Upper lobe of left lung (tissue), 6 donors: ENCODE data around the gene MLLT3. TPM values are rescaled to one million over a fixed set of nuclear protein-coding genes. Genes with fewer than 3 reads are reported as not detected.

Experiments used
- ATAC-seq, 2 donors: fragments of 200-7000 bp; cut with Tn5 transposase; one replicate each; pipeline ENCODE4 v1.9.1; 2022; ENCODE audit warnings: mild to moderate bottlenecking in 2 of 2, moderate library complexity in 2 of 2; ENCODE audit not compliant: low FRiP score in 2 of 2
- DNase-seq, 2 donors: peaks; one replicate each; pipeline ENCODE4 v3.0.0-alpha.2; 2019 to 2020
- H3K27ac ChIP-seq, 4 donors: fragments of 200-600 bp; sonication (generic); one replicate each; pipeline ENCODE4 v1.5.1; 2016 to 2019
- H3K27me3 ChIP-seq, 4 donors: fragments of 200-600 bp; sonication (generic); one replicate each; pipeline ENCODE4 v1.5.1; 2017 to 2019
- H3K36me3 ChIP-seq, 4 donors: fragments of 200-600 bp; sonication (generic); one replicate each; pipeline ENCODE4 v1.5.1; 2016 to 2019
- H3K4me1 ChIP-seq, 4 donors: fragments of 200-600 bp; sonication (generic); one replicate each; pipeline ENCODE4 v1.5.1; 2018 to 2019
- H3K4me3 ChIP-seq, 4 donors: fragments of 200-600 bp; sonication (generic); one replicate each; pipeline ENCODE4 v1.5.1; 2017 to 2019; ENCODE audit warnings: mild to moderate bottlenecking in 2 of 4, moderate library complexity in 1 of 4
- H3K9me3 ChIP-seq, 4 donors: fragments of 200-600 bp; sonication (generic); one replicate each; pipeline ENCODE4 v1.5.1; 2018 to 2019
- CTCF ChIP-seq, 6 experiments: fragments of 450-650 bp in 4 of 6; fragments of 200-600 bp in 2 of 6; sonication (generic) in 2 of 6; IDR thresholded peaks; one replicate each; pipeline ENCODE4 v1.5.1; 2016 to 2019; ENCODE audit warnings: antibody characterized with exemption in 6 of 6
- EP300 ChIP-seq, 4 donors: sonication (generic); formaldehyde crosslinking; IDR thresholded peaks; one replicate each; pipeline ENCODE4 v1.5.1; 2017; ENCODE audit warnings: antibody characterized with exemption in 4 of 4, control low read depth in 2 of 4
- POLR2A ChIP-seq, 4 donors: fragments of 450-650 bp; IDR thresholded peaks; one replicate each; pipeline ENCODE4 v1.5.1; 2016 to 2017; ENCODE audit warnings: antibody characterized with exemption in 4 of 4, mild to moderate bottlenecking in 2 of 4
- POLR2AphosphoS5 ChIP-seq, 2 donors: sonication (generic); formaldehyde crosslinking; IDR thresholded peaks; one replicate each; pipeline ENCODE4 v1.5.1; 2017; ENCODE audit warnings: antibody characterized with exemption in 2 of 2
- WGBS, 2 donors: methylation state at CpG; one replicate each; pipeline ENCODE4 v1.1.5; 2017 to 2018; 5-methylcytosine and 5-hydroxymethylcytosine counted together
- total RNA-seq, 6 donors: library from RNA; depleted of rRNA in 4 of 6; stranded (reverse); fragments of >200 nt in 4 of 6; gene quantifications; one replicate each; pipeline versions ENCODE4 v1.1.0 to v1.2.1, GENCODE V29; 2016 to 2021
- donor health status: DM: no; HTN: no; CAD: no; lungs with moderate emphysema.
- donor health status: DM: no; HTN: yes; CAD: no; lungs with severe emphysema.

MLLT3 gene
- total RNA-seq, 6 donors from 2014 or later = 13.8 to 30.4 (median 20.9) TPM

GRCh38 chr9:20319641-20320337, 302.5 kb downstream of the MLLT3 start:
- DNase-seq = peak in 1 of 2 donors; percentile 26
- H3K36me3 ChIP-seq = no peaks in the 10 kb centered on the region
- H3K4me3 ChIP-seq = no peak overlapping the region
- WGBS, 2 donors = 70 to 77% methylated on average over 7 of the region's 7 CpGs
- TF ChIP-seq CTCF (IDR thresholded peaks at IDR 0.05) (no peak), POLR2A (IDR thresholded peaks at IDR 0.05) (no peak), EP300 (IDR thresholded peaks at IDR 0.05) (peak in 3 of 4 donors; percentile 23 to 87 (median 50)), POLR2AphosphoS5 (IDR thresholded peaks at IDR 0.05) (peak in 1 of 2 donors; percentile 41)
- peak overlapping the region in 2 of 4 donors; percentile 6 to 37 for H3K27ac ChIP-seq
- no peaks in the 10 kb centered on the region for H3K9me3 ChIP-seq
- H3K27me3 ChIP-seq = no peaks in the 10 kb centered on the region
- peak; percentile 56 to 79 for ATAC-seq
- peaks cover 0 to 11% (median 2%) of the 10 kb centered on the region in 4 donors for H3K4me1 ChIP-seq

GRCh38 chr9:20319241-20319640, 303.1 kb downstream of the MLLT3 start:
- WGBS, 2 donors = 55 to 72% methylated on average over 8 of the region's 8 CpGs
- DNase-seq = no peak
- H3K36me3 ChIP-seq = no peaks in the 10 kb centered on the region
- no peaks in the 10 kb centered on the region for H3K9me3 ChIP-seq
- H3K4me3 ChIP-seq = no peak overlapping the region
- no peaks in the 10 kb centered on the region for H3K27me3 ChIP-seq
- no peak for ATAC-seq
- H3K27ac ChIP-seq = peak overlapping the region in 2 of 4 donors; percentile 6 to 37
- no peak for TF ChIP-seq POLR2A (IDR thresholded peaks at IDR 0.05)
- no peak for TF ChIP-seq CTCF (IDR thresholded peaks at IDR 0.05)
- no peak for TF ChIP-seq EP300 (IDR thresholded peaks at IDR 0.05)
- TF ChIP-seq POLR2AphosphoS5 (IDR thresholded peaks at IDR 0.05) = no peak
- H3K4me1 ChIP-seq = peaks cover 0 to 11% (median 2%) of the 10 kb centered on the region in 4 donors

- ATAC-seq (no peak), DNase-seq (no peak)
- Histone ChIP-seq H3K27me3 (no peaks in the 10 kb centered on the region), H3K9me3 (no peaks in the 10 kb centered on the region), H3K4me1 (peaks cover 0 to 11% (median 2%) of the 10 kb centered on the region in 4 donors), H3K27ac (no peak overlapping the region), H3K36me3 (no peaks in the 10 kb centered on the region), H3K4me3 (no peak overlapping the region)
- TF ChIP-seq EP300 (IDR thresholded peaks at IDR 0.05) (no peak), CTCF (IDR thresholded peaks at IDR 0.05) (no peak), POLR2AphosphoS5 (IDR thresholded peaks at IDR 0.05) (no peak)
- WGBS, 2 donors = 94% methylated on average over 5 of the region's 5 CpGs
These were observed 304.6 kb downstream of the MLLT3 start for GRCh38 chr9:20317701-20318100.

GRCh38 chr9:20316372-20316771, 305.9 kb downstream of the MLLT3 start:
- no peak for DNase-seq
- no peak for ATAC-seq
- H3K27me3 ChIP-seq = no peaks in the 10 kb centered on the region
- WGBS, 2 donors = 90 to 93% methylated on average over 9 of the region's 9 CpGs
- TF ChIP-seq CTCF (IDR thresholded peaks at IDR 0.05) (no peak), POLR2AphosphoS5 (IDR thresholded peaks at IDR 0.05) (no peak), EP300 (IDR thresholded peaks at IDR 0.05) (no peak)
- no peak overlapping the region for H3K4me3 ChIP-seq
- no peaks in the 10 kb centered on the region for H3K9me3 ChIP-seq
- H3K27ac ChIP-seq = no peak overlapping the region
- peaks cover 0 to 11% (median 2%) of the 10 kb centered on the region in 4 donors for H3K4me1 ChIP-seq
- H3K36me3 ChIP-seq = no peaks in the 10 kb centered on the region

GRCh38 chr9:20315677-20316076, 306.6 kb downstream of the MLLT3 start:
- H3K4me3 ChIP-seq = no peak overlapping the region
- H3K27ac ChIP-seq = no peak overlapping the region
- no peak for DNase-seq
- no peak for ATAC-seq
- no peaks in the 10 kb centered on the region for H3K27me3 ChIP-seq
- H3K4me1 ChIP-seq = peaks cover 0 to 10% (median 2%) of the 10 kb centered on the region in 4 donors
- 89 to 92% methylated on average over 2 of the region's 2 CpGs for WGBS, 2 donors
- no peaks in the 10 kb centered on the region for H3K36me3 ChIP-seq
- TF ChIP-seq POLR2A (IDR thresholded peaks at IDR 0.05) = no peak
- no peak for TF ChIP-seq EP300 (IDR thresholded peaks at IDR 0.05)
- TF ChIP-seq CTCF (IDR thresholded peaks at IDR 0.05) = no peak
- TF ChIP-seq POLR2AphosphoS5 (IDR thresholded peaks at IDR 0.05) = no peak
- H3K9me3 ChIP-seq = no peaks in the 10 kb centered on the region
